WERI-Rb-1 (cell line): ENCODE data around the gene CTNNA3.
"Not testable (repeated sequence)": the region's sequence is repeated elsewhere in the genome, so short reads cannot be mapped to it uniquely, and the experiment has no call there.

Source experiments
- DNase-seq: peaks from one replicate; pipeline ENCODE4 v3.0.0-alpha.2; 2020
- H3K27ac ChIP-seq: fragments of 250-450 bp; sonication (Bioruptor Pico); 2 replicates; pipeline ENCODE4 v1.5.1; 2020; ENCODE audit warnings: mild to moderate bottlenecking, moderate library complexity
- H3K27me3 ChIP-seq: fragments of 250-450 bp; sonication (Bioruptor Pico); 2 replicates; pipeline ENCODE4 v1.5.1; 2021; ENCODE audit warnings: mild to moderate bottlenecking, low read depth, moderate library complexity; ENCODE audit not compliant: insufficient read depth, severe bottlenecking
- H3K36me3 ChIP-seq: fragments of 250-450 bp; sonication (Bioruptor Pico); 2 replicates; pipeline ENCODE4 v1.5.1; 2020; ENCODE audit warnings: mild to moderate bottlenecking, moderate library complexity
- H3K4me3 ChIP-seq: 2 replicates; pipeline ENCODE4 v1.5.1; 2011; ENCODE audit warnings: low read depth, mild to moderate bottlenecking, control low read depth, low read length
- H3K9me3 ChIP-seq: fragments of 250-450 bp; sonication (Bioruptor Pico); 2 replicates; pipeline ENCODE4 v1.5.1; 2021; ENCODE audit warnings: mild to moderate bottlenecking, moderate library complexity; ENCODE audit not compliant: severe bottlenecking
- TF ChIP-seq, protein P1 (sequence below): IDR thresholded peaks from 2 replicates; pipeline ENCODE4 v1.5.1; 2011; ENCODE audit warnings: low read depth, mild to moderate bottlenecking, control low read depth, inconsistent platforms, low read length

The CTNNA3 gene

DNA sequence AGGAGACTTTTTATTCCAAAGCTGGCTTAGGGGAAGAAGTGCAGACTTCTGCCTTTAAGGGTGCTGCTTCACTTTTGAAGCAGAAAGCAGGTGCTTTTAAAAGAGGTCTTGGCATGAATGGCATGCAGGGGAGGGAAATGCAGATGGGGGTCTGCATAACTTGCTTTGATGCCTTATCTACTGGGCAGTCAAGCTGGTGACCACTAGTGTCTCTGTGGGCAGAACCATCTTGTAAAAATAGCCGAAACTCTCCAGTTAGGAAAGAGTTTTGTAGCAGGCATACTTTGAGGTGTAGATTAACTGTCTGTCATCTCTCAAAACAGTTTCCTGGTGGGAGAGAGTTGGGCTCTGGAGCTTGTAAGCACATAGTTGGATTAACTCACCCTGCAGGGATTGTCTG, 9.9 kb upstream of the CTNNA3 start:
- H3K27ac ChIP-seq = no peak overlapping the region
- TF ChIP-seq, protein P1, sequence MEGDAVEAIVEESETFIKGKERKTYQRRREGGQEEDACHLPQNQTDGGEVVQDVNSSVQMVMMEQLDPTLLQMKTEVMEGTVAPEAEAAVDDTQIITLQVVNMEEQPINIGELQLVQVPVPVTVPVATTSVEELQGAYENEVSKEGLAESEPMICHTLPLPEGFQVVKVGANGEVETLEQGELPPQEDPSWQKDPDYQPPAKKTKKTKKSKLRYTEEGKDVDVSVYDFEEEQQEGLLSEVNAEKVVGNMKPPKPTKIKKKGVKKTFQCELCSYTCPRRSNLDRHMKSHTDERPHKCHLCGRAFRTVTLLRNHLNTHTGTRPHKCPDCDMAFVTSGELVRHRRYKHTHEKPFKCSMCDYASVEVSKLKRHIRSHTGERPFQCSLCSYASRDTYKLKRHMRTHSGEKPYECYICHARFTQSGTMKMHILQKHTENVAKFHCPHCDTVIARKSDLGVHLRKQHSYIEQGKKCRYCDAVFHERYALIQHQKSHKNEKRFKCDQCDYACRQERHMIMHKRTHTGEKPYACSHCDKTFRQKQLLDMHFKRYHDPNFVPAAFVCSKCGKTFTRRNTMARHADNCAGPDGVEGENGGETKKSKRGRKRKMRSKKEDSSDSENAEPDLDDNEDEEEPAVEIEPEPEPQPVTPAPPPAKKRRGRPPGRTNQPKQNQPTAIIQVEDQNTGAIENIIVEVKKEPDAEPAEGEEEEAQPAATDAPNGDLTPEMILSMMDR = no peak
- DNase-seq = no peak
- no peaks in the 10 kb centered on the region for H3K36me3 ChIP-seq
- H3K9me3 ChIP-seq = no peaks in the 10 kb centered on the region
- peaks cover 7% of the 10 kb centered on the region for H3K27me3 ChIP-seq
- H3K4me3 ChIP-seq = no peak overlapping the region

DNA sequence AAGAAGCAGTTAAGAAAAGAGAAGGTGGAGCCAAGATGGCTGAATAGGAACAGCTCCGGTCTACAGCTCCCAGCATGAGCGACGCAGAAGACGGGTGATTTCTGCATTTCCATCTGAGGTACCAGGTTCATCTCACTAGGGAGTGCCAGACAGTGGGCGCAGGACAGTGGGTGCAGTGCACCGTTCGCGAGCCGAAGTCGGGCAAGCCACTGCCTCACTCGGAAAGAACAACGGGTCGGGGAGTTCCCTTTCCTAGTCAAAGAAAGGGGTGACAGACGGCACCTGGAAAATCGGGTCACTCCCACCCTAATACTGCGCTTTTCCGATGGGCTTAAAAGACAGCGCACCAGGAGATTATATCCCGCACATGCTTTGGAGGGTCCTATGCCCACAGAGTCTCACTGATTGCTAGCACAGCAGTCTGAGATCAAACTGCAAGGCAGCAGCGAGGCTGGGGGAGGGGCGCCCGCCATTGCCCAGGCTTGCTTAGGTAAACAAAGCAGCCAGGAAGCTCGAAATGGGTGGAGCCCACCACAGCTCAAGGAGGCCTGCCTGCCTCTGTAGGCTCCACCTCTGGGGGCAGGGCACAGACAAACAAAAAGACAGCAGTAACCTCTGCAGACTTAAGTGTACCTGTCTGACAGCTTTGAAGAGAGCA, 3.7 kb upstream of the CTNNA3 start:
- not testable (repeated sequence) for DNase-seq, H3K4me3 ChIP-seq
- H3K27me3 ChIP-seq = peaks cover 16% of the 10 kb centered on the region

GRCh38 chr10:67698164-67698563, 2.2 kb upstream of the CTNNA3 start:
- DNase-seq = no peak
- Histone ChIP-seq H3K9me3 (peaks cover 2% of the 10 kb centered on the region), H3K4me3 (no peak overlapping the region), H3K27ac (no peak overlapping the region), H3K36me3 (no peaks in the 10 kb centered on the region), H3K27me3 (peaks cover 16% of the 10 kb centered on the region)
- TF ChIP-seq, protein P1 = no peak

More for the DNA sequence above, 3.7 kb upstream of the CTNNA3 start:
- H3K36me3 ChIP-seq, H3K9me3 ChIP-seq, H3K27ac ChIP-seq: not testable (repeated sequence)

DNA sequence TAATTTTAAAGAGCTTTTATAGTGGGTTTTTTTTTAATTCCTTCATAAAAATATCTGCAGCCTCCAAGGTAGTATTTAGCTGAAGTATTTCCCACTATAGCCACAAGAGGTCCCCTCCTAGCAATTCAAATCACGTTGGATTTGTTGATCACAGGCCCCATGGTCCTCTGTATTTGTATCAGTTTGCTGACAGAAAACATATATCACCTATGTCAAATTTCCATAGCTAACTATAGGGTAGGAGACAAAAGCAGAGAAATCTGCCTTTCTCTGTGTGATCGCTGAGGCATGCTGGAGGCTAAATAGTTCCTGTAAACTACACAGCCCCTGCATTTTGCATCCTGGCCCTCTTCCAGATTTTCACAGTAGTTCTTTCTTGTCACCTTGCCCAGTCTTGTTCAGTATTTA, 1.7 kb upstream of the CTNNA3 start:
- H3K4me3 ChIP-seq = no peak overlapping the region
- H3K27ac ChIP-seq = no peak overlapping the region
- peaks cover 2% of the 10 kb centered on the region for H3K9me3 ChIP-seq
- DNase-seq = peak; percentile 16
- TF ChIP-seq, protein P1 = peak; percentile 46
- peaks cover 16% of the 10 kb centered on the region for H3K27me3 ChIP-seq
- H3K36me3 ChIP-seq = no peaks in the 10 kb centered on the region

DNA sequence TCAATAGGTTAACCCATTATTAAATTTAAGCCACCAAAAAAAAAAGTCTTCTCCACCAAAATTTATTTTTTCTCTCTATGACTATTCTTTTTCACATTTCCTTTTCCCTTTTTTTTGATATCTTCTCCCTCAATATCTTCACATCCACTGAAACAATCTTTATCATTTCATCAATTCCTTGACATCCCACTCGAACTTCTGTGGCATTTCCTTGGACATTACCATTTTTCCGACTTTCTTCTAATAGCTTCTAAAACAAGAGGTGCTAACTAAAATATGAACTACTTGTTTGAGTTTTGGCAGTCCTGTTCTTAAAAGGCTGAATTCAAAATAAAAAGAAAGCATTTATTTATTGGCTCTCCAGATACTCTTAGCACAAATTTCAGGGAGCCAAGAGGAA, 684 bp upstream of the CTNNA3 start:
- Histone ChIP-seq H3K36me3 (no peaks in the 10 kb centered on the region), H3K4me3 (no peak overlapping the region), H3K9me3 (peaks cover 2% of the 10 kb centered on the region), H3K27me3 (peaks cover 16% of the 10 kb centered on the region), H3K27ac (no peak overlapping the region)
- no peak for DNase-seq
- TF ChIP-seq, protein P1 = no peak

- Histone ChIP-seq H3K36me3 (no peaks in the 10 kb centered on the region), H3K9me3 (peaks cover 5% of the 10 kb centered on the region), H3K27me3 (peaks cover 16% of the 10 kb centered on the region), H3K4me3 (no peak overlapping the region), H3K27ac (no peak overlapping the region)
- TF ChIP-seq, protein P1 = no peak
- DNase-seq = no peak
Measured at GRCh38 chr10:67695555-67695954, 440 bp downstream of the CTNNA3 start.

DNA sequence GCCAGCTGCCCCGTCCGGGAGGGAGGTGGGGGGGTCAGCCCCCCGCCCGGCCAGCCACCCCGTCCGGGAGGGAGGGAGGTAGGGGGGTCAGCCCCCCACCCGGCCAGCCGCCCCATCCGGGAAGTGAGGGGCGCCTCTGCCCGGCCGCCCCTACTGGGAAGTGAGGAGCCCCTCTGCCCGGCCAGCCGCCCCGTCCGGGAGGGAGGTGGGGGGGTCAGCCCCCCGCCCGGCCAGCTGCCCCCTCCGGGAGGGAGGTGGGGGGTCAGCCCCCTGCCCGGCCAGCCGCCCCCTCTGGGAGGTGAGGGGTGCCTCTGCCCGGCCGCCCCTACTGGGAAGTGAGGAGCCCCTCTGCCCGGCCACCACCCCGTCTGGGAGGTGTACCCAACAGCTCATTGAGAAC, 4.1 kb downstream of the CTNNA3 start:
- not testable (repeated sequence) for DNase-seq, H3K27ac ChIP-seq, H3K36me3 ChIP-seq, H3K9me3 ChIP-seq, H3K4me3 ChIP-seq
- H3K27me3 ChIP-seq = peaks cover 18% of the 10 kb centered on the region

DNA sequence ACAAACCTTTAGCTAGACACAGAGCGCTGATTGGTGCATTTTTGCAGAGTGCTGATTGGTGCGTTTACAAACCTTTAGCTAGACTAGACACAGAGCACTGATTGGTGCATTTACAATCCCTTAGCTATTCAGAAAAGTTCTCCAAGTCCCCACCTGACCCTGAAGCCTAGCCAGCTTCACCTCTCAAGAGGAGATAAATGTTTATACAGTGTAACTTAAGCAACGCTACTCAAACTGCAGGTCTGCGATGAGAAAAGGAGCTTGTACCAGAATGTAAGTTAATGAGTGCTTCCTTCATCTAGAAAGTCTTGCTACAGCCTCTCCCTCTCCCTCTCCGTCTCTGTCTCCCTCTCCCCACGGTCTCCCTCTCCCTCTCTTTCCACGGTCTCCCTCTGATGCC, 5.5 kb downstream of the CTNNA3 start:
- not testable (repeated sequence) for H3K27me3 ChIP-seq, H3K36me3 ChIP-seq, H3K4me3 ChIP-seq, DNase-seq, H3K27ac ChIP-seq, H3K9me3 ChIP-seq

DNA sequence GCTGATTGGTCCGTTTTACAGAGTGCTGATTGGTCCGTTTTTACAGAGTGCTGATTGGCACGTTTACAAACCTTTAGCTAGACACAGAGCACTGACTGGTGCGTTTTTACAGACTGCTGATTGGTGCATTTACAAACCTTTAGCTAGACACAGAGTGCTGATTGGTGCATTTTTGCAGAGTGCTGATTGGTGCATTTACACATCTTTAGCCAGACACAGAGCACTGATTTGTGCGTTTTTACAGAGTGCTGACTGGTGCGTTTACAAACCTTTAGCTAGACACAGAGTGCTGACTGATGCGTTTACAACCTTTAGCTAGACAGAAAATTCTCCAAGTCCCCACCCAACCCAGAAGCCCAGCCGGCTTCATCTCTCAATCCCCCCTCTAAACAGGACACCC, 11.9 kb downstream of the CTNNA3 start:
- not testable (repeated sequence) for H3K4me3 ChIP-seq, DNase-seq, H3K27me3 ChIP-seq, H3K36me3 ChIP-seq, H3K27ac ChIP-seq
- H3K9me3 ChIP-seq = peaks cover 28% of the 10 kb centered on the region
